Natural killer cell (primary cell): ENCODE results near the gene TUBB2B. TPM values are rescaled to one million over a fixed set of nuclear protein-coding genes. Genes with fewer than 3 reads are reported as not detected.
"Not testable (repeated sequence)": the region's sequence is repeated elsewhere in the genome, so short reads cannot be mapped to it uniquely, and the experiment has no call there.

ENCODE experiments used
- ATAC-seq, 3 donors: fragments of 150-1000 bp in 2 of 3; fragments of 200-7000 bp in 1 of 3; cut with Tn5 transposase; 1 replicate in 1 of 3; 2 replicates in 2 of 3; pipeline ENCODE4 v1.10.0; 2021; ENCODE audit warnings: mild to moderate bottlenecking in 2 of 3, moderate library complexity in 2 of 3
- DNase-seq, 2 donors: peaks; one replicate each; pipeline versions ENCODE4 v3.0.0 to v3.0.0-alpha.2; 2013 to 2021; ENCODE audit warnings: mixed read lengths in 1 of 2
- H3K27ac ChIP-seq: one replicate; pipeline ENCODE4 v1.5.1; 2013; ENCODE audit warnings: mild to moderate bottlenecking, low read length
- H3K27me3 ChIP-seq: one replicate; pipeline ENCODE4 v1.6.1; 2013; ENCODE audit warnings: low read length; ENCODE audit not compliant: control insufficient read depth, insufficient read depth
- H3K36me3 ChIP-seq: one replicate; pipeline ENCODE4 v1.6.1; 2013; ENCODE audit warnings: low read length; ENCODE audit not compliant: control insufficient read depth, insufficient read depth
- H3K4me1 ChIP-seq: one replicate; pipeline ENCODE4 v1.6.1; 2013; ENCODE audit warnings: low read length; ENCODE audit not compliant: control insufficient read depth, insufficient read depth
- H3K4me3 ChIP-seq: one replicate; pipeline ENCODE4 v1.5.1; 2013; ENCODE audit warnings: low read length
- H3K9me3 ChIP-seq: one replicate; pipeline ENCODE4 v1.6.1; 2013; ENCODE audit warnings: low read length; ENCODE audit not compliant: control insufficient read depth, insufficient read depth
- H3K27ac Mint-ChIP-seq, 2 donors: one replicate each; pipeline ENCODE4 v1.8.0; 2022; ENCODE audit warnings: mild to moderate bottlenecking in 2 of 2, mixed read lengths in 2 of 2, moderate library complexity in 1 of 2
- H3K27me3 Mint-ChIP-seq, 2 donors: one replicate each; pipeline ENCODE4 v1.8.0; 2022; ENCODE audit warnings: low read depth in 2 of 2, mixed read lengths in 2 of 2
- H3K36me3 Mint-ChIP-seq: one replicate; pipeline ENCODE4 v1.8.0; 2022; ENCODE audit warnings: mixed read lengths
- H3K4me1 Mint-ChIP-seq, 2 donors: one replicate each; pipeline ENCODE4 v1.8.0; 2022; ENCODE audit warnings: mixed read lengths in 2 of 2
- H3K4me3 Mint-ChIP-seq: one replicate; pipeline ENCODE4 v1.8.0; 2022; ENCODE audit warnings: mild to moderate bottlenecking, moderate library complexity, mixed read lengths
- H3K9me3 Mint-ChIP-seq, 2 donors: one replicate each; pipeline ENCODE4 v1.8.0; 2022; ENCODE audit warnings: mixed read lengths in 2 of 2
- CTCF ChIP-seq: fragments of 200-600 bp; IDR thresholded peaks from one replicate; pipeline ENCODE4 v1.8.0; 2022; ENCODE audit warnings: antibody characterized with exemption
- WGBS: methylation state at CpG from one replicate; pipeline ENCODE4 v1.1.7; 2013; ENCODE audit warnings: missing lambda C conversion rate; ENCODE audit not compliant: insufficient coverage; 5-methylcytosine and 5-hydroxymethylcytosine counted together
- intact Hi-C: fragments of 100-400 bp; cut with micrococcal nuclease; formaldehyde crosslinking; loops from one replicate; pipeline ENCODE4 v1.14.2; 2022
- total RNA-seq, 4 donors: library from RNA; stranded (reverse); fragments of 120-200 nt in 1 of 4; gene quantifications; one replicate each; pipeline versions ENCODE4 v1.2.3 to v1.2.4, GENCODE V29; 2013 to 2022

TUBB2B gene
- total RNA-seq, 3 donors from 2014 or later (not counting 1 experiment from before 2014, with no cell fraction given) = 0.66 to 0.75 TPM; not detected in 1

GRCh38 chr6:3190056-3190455, 37.4 kb downstream of the TUBB2B start:
- Mint-ChIP-seq H3K27me3 (peaks cover 19 to 39% of the 10 kb centered on the region in 2 donors), H3K4me3 (no peak overlapping the region)
- ATAC-seq = no peak

GRCh38 chr6:3189192-3189591, 38.3 kb downstream of the TUBB2B start:
- H3K27me3 ChIP-seq, DNase-seq, intact Hi-C loops, H3K4me3 ChIP-seq, H3K4me1 ChIP-seq, ATAC-seq, H3K4me1 Mint-ChIP-seq, H3K9me3 ChIP-seq, H3K4me3 Mint-ChIP-seq, H3K27ac ChIP-seq, H3K9me3 Mint-ChIP-seq, H3K36me3 ChIP-seq, H3K36me3 Mint-ChIP-seq, H3K27ac Mint-ChIP-seq: not testable (repeated sequence)
- peaks cover 26 to 46% of the 10 kb centered on the region in 2 donors for H3K27me3 Mint-ChIP-seq
- 89% methylated on average over 10 of the region's 10 CpGs for WGBS

More at GRCh38 chr6:3190056-3190455, 37.4 kb downstream of the TUBB2B start:
- intact Hi-C loops = no loop called here
- DNase-seq = no peak
- no peak overlapping the region for H3K27ac ChIP-seq
- Mint-ChIP-seq H3K4me1 (no peaks in the 10 kb centered on the region), H3K27ac (no peak overlapping the region), H3K36me3 (no peaks in the 10 kb centered on the region), H3K9me3 (no peaks in the 10 kb centered on the region)
- WGBS = 79% methylated on average over 3 of the region's 4 CpGs
- no peaks in the 10 kb centered on the region for H3K9me3 ChIP-seq
- no peaks in the 10 kb centered on the region for H3K27me3 ChIP-seq
- TF ChIP-seq CTCF = no peak
- H3K4me1 ChIP-seq = no peaks in the 10 kb centered on the region
- H3K4me3 ChIP-seq = no peak overlapping the region
- no peaks in the 10 kb centered on the region for H3K36me3 ChIP-seq

GRCh38 chr6:3188262-3188661, 39.2 kb downstream of the TUBB2B start:
- no peak overlapping the region for H3K27ac Mint-ChIP-seq
- no peaks in the 10 kb centered on the region for H3K9me3 Mint-ChIP-seq
- Histone ChIP-seq H3K4me3 (no peak overlapping the region), H3K4me1 (no peaks in the 10 kb centered on the region), H3K27ac (no peak overlapping the region), H3K36me3 (no peaks in the 10 kb centered on the region), H3K9me3 (no peaks in the 10 kb centered on the region), H3K27me3 (no peaks in the 10 kb centered on the region)
- peaks cover 26 to 50% of the 10 kb centered on the region in 2 donors for H3K27me3 Mint-ChIP-seq
- intact Hi-C loops = no loop called here
- TF ChIP-seq CTCF = no peak
- ATAC-seq (no peak), DNase-seq (no peak)
- no peak overlapping the region for H3K4me3 Mint-ChIP-seq
- 86% methylated on average over 5 of the region's 7 CpGs for WGBS
- H3K4me1 Mint-ChIP-seq = no peaks in the 10 kb centered on the region
- H3K36me3 Mint-ChIP-seq = no peaks in the 10 kb centered on the region

GRCh38 chr6:3186974-3187382, 40.5 kb downstream of the TUBB2B start:
- no peaks in the 10 kb centered on the region for H3K4me1 Mint-ChIP-seq
- no peaks in the 10 kb centered on the region for H3K4me1 ChIP-seq
- H3K9me3 ChIP-seq = no peaks in the 10 kb centered on the region
- no peaks in the 10 kb centered on the region for H3K9me3 Mint-ChIP-seq
- H3K27me3 ChIP-seq = no peaks in the 10 kb centered on the region
- peaks cover 25 to 50% of the 10 kb centered on the region in 2 donors for H3K27me3 Mint-ChIP-seq
- H3K36me3 ChIP-seq = no peaks in the 10 kb centered on the region
- DNase-seq (no peak), ATAC-seq (no peak)
- H3K36me3 Mint-ChIP-seq = no peaks in the 10 kb centered on the region
- no peak for TF ChIP-seq CTCF
- whole genome bisulfite sequencing = 84% methylated on average over 3 of the region's 3 CpGs
- no peak overlapping the region for H3K4me3 ChIP-seq
- no peak overlapping the region for H3K27ac ChIP-seq
- H3K27ac Mint-ChIP-seq = no peak overlapping the region
- no peak overlapping the region for H3K4me3 Mint-ChIP-seq
- intact Hi-C loops = no loop called here
